Left lobe of liver (tissue), 2 donors: ENCODE results near the gene CCDC80. TPM values are rescaled to one million over a fixed set of nuclear protein-coding genes. Genes with fewer than 3 reads are reported as not detected.
"Not testable (repeated sequence)": the region's sequence is repeated elsewhere in the genome, so short reads cannot be mapped to it uniquely, and the experiment has no call there.

Experiments used
- ATAC-seq: fragments of 200-7000 bp; cut with Tn5 transposase; one replicate; pipeline ENCODE4 v1.9.1; 2020; ENCODE audit warnings: mild to moderate bottlenecking, moderate library complexity
- DNase-seq: peaks from one replicate; pipeline ENCODE4 v3.0.0-alpha.2; 2020; ENCODE audit warnings: low spot score
- total RNA-seq: library from RNA; stranded (reverse); gene quantifications from one replicate; pipeline ENCODE4 v1.2.1, GENCODE V29; 2021
- donor health status: DM: no; HTN: no; CAD: no; lungs with moderate emphysema.
- donor health status: DM: no; HTN: yes; CAD: no.

CCDC80 gene
- total RNA-seq, 1 donor from 2014 or later = 0.75 TPM

- DNase-seq (no peak), ATAC-seq (no peak)
These were observed 47.7 kb downstream of the CCDC80 start for GRCh38 chr3:112593258-112593657.

GRCh38 chr3:112587336-112587735 lies 53.6 kb downstream of the CCDC80 start:
- ATAC-seq (no peak), DNase-seq (no peak)

GRCh38 chr3:112585782-112586181 lies 55.2 kb downstream of the CCDC80 start:
- ATAC-seq (no peak), DNase-seq (no peak)

GRCh38 chr3:112583105-112583504 lies 57.8 kb downstream of the CCDC80 start:
- no peak for DNase-seq
- no peak for ATAC-seq

GRCh38 chr3:112582244-112582874 lies 58.6 kb downstream of the CCDC80 start:
- DNase-seq (no peak), ATAC-seq (peak; percentile 69)

GRCh38 chr3:112579697-112580096 lies 61.2 kb downstream of the CCDC80 start:
- DNase-seq = no peak
- ATAC-seq = no peak

- ATAC-seq (no peak), DNase-seq (no peak)
These were observed 61.7 kb downstream of the CCDC80 start for GRCh38 chr3:112579232-112579631.

- no peak for ATAC-seq
- DNase-seq = no peak
These were observed 68.2 kb downstream of the CCDC80 start for GRCh38 chr3:112572701-112573100.

- no peak for DNase-seq
- no peak for ATAC-seq
These were observed 71.7 kb downstream of the CCDC80 start for GRCh38 chr3:112569265-112569664.

GRCh38 chr3:112568642-112569041 lies 72.3 kb downstream of the CCDC80 start:
- DNase-seq (no peak), ATAC-seq (no peak)

GRCh38 chr3:112564940-112565305 lies 76.0 kb downstream of the CCDC80 start:
- ATAC-seq (no peak), DNase-seq (no peak)

- DNase-seq, ATAC-seq: not testable (repeated sequence)
These were observed 76.5 kb downstream of the CCDC80 start for GRCh38 chr3:112564247-112564939.

- ATAC-seq (peak; percentile 87), DNase-seq (peak; percentile 99)
These were observed 79.0 kb downstream of the CCDC80 start, which contains the start of the genes ATG3 and SLC35A5 for GRCh38 chr3:112561734-112562529. ATG3 (minus strand) TSS chr3:112561962; CDS start chr3:112561528, 434 bp downstream. SLC35A5 (plus strand) TSS chr3:112562045; CDS start chr3:112563404, 1,359 bp downstream.

GRCh38 chr3:112561484-112561733 lies 79.5 kb downstream of the CCDC80 start:
- ATAC-seq = peak; percentile 74
- no peak for DNase-seq

- peak; percentile 41 for ATAC-seq
- peak; percentile 70 for DNase-seq
These were observed 80.0 kb downstream of the CCDC80 start for GRCh38 chr3:112560721-112561483.

GRCh38 chr3:112560307-112560706 lies 80.6 kb downstream of the CCDC80 start:
- no peak for ATAC-seq

GRCh38 chr3:112557976-112558375 lies 83.0 kb downstream of the CCDC80 start:
- DNase-seq = no peak
- no peak for ATAC-seq

More at GRCh38 chr3:112560307-112560706, 80.6 kb downstream of the CCDC80 start:
- DNase-seq = no peak

- ATAC-seq (no peak), DNase-seq (no peak)
These were observed 85.3 kb downstream of the CCDC80 start for GRCh38 chr3:112555535-112556170.

GRCh38 chr3:112550859-112551258 lies 90.1 kb downstream of the CCDC80 start:
- ATAC-seq (no peak), DNase-seq (no peak)
